HCT116 (cell line): ENCODE measurements around the gene DYNLRB1.

Experiments
- CEBPB ChIP-seq: IDR thresholded peaks from 2 replicates; pipeline ENCODE4 v1.6.1; 2012; ENCODE audit warnings: low read depth
- CTCF ChIP-seq, 3 experiments: fragments of 200-600 bp in 1 of 3; sonication (generic) in 1 of 3; IDR thresholded peaks in 2 of 3; conservative IDR thresholded peaks in 1 of 3; 2 replicates each; pipeline ENCODE4 v1.5.1; 2012 to 2017; ENCODE audit warnings: low read depth in 2 of 3, low read length in 2 of 3, antibody characterized with exemption in 1 of 3, borderline replicate concordance in 1 of 3, control low read depth in 1 of 3, mild to moderate bottlenecking in 1 of 3, mixed read lengths in 1 of 3, mixed run types in 1 of 3, moderate library complexity in 1 of 3; ENCODE audit not compliant: insufficient read depth in 1 of 3
- EZH2 ChIP-seq: fragments of 200-600 bp; sonication (generic); IDR thresholded peaks from 2 replicates; pipeline ENCODE4 v1.6.1; 2017; ENCODE audit warnings: antibody characterized with exemption, mixed run types
- EZH2phosphoT487 ChIP-seq: fragments of 200-600 bp; IDR thresholded peaks from 2 replicates; pipeline ENCODE4 v1.6.1; 2018; ENCODE audit warnings: antibody characterized with exemption, borderline replicate concordance
- JUND ChIP-seq: IDR thresholded peaks from 2 replicates; pipeline ENCODE4 v1.6.1; 2012
- MAX ChIP-seq: IDR thresholded peaks from 2 replicates; pipeline ENCODE4 v1.6.1; 2012
- POLR2A ChIP-seq: IDR thresholded peaks from 2 replicates; pipeline ENCODE4 v1.7.0; 2011; ENCODE audit warnings: borderline replicate concordance; ENCODE audit not compliant: insufficient read depth, insufficient read length; ENCODE audit errors: extremely low read depth
- RAD21 ChIP-seq: IDR thresholded peaks from 2 replicates; pipeline ENCODE4 v1.6.1; 2012; ENCODE audit warnings: low read depth, mild to moderate bottlenecking
- REST ChIP-seq: IDR thresholded peaks from 2 replicates; pipeline ENCODE4 v1.6.1; 2012; ENCODE audit warnings: low read depth
- SP1 ChIP-seq: IDR thresholded peaks from 2 replicates; pipeline ENCODE4 v1.6.1; 2012; ENCODE audit warnings: low read depth
- YY1 ChIP-seq: IDR thresholded peaks from 2 replicates; pipeline ENCODE4 v1.6.1; 2011; ENCODE audit warnings: low read length, low read depth, moderate library complexity, mild to moderate bottlenecking; ENCODE audit not compliant: insufficient replicate concordance; ENCODE audit errors: extremely low read depth
- ZBTB33 ChIP-seq: IDR thresholded peaks from 2 replicates; pipeline ENCODE4 v1.6.1; 2011; ENCODE audit warnings: mild to moderate bottlenecking, low read length, moderate library complexity; ENCODE audit not compliant: insufficient replicate concordance; ENCODE audit errors: extremely low read depth

- TF ChIP-seq CTCF (IDR thresholded peaks at IDR 0.05 in 2 of 3, conservative IDR thresholded peaks at IDR 0.05 in 1 of 3; ENCODE audit: borderline replicate concordance in 1 of 3, insufficient read depth in 1 of 3, low read depth in 2 of 3, low read length in 2 of 3) (no peak), JUND (no peak), POLR2A (no peak), EZH2 (no peak), ZBTB33 (no peak), YY1 (no peak), MAX (no peak), CEBPB (no peak), REST (no peak), RAD21 (no peak), EZH2phosphoT487 (no peak), SP1 (no peak)
Measured at GRCh38 chr20:34569598-34569997, 53.4 kb downstream of the DYNLRB1 start.
